ENCODE data around the gene ADCYAP1. TPM values are rescaled to one million over a fixed set of nuclear protein-coding genes. Genes with fewer than 3 reads are reported as not detected.

Gene ADCYAP1
- total RNA-seq, 1 donor from 2014 or later: not detected

- no peak for TF ChIP-seq CTCF (IDR thresholded peaks at IDR 0.05; ENCODE audit: insufficient read depth, low read length, poor library complexity, severe bottlenecking)
- Histone ChIP-seq H3K4me3 (ENCODE audit: low read depth, low read length) (no peak overlapping the region), H3K27me3 (ENCODE audit: control insufficient read depth, insufficient read depth, low read length) (peaks cover 78% of the 10 kb centered on the region), H3K36me3 (ENCODE audit: control insufficient read depth, insufficient read depth, low read length) (no peaks in the 10 kb centered on the region)
- DNase-seq (ENCODE audit: low read depth): no peak
These were observed 2.6 kb downstream of the ADCYAP1 start for GRCh38 chr18:907115-907884.

GRCh38 chr18:907885-908757, 3.5 kb downstream of the ADCYAP1 start:
- no peaks in the 10 kb centered on the region for H3K36me3 ChIP-seq (ENCODE audit: control insufficient read depth, insufficient read depth, low read length)
- H3K27me3 ChIP-seq (ENCODE audit: control insufficient read depth, insufficient read depth, low read length): peaks cover 78% of the 10 kb centered on the region
- TF ChIP-seq CTCF (IDR thresholded peaks at IDR 0.05; ENCODE audit: insufficient read depth, low read length, poor library complexity, severe bottlenecking): no peak
- H3K4me3 ChIP-seq (ENCODE audit: low read depth, low read length): no peak overlapping the region
- no peak for DNase-seq (ENCODE audit: low read depth)

- Histone ChIP-seq H3K36me3 (ENCODE audit: control insufficient read depth, insufficient read depth, low read length) (no peaks in the 10 kb centered on the region), H3K4me3 (ENCODE audit: low read depth, low read length) (no peak overlapping the region), H3K27me3 (ENCODE audit: control insufficient read depth, insufficient read depth, low read length) (peaks cover 71% of the 10 kb centered on the region)
- no peak for DNase-seq (ENCODE audit: low read depth)
- no peak for TF ChIP-seq CTCF (IDR thresholded peaks at IDR 0.05; ENCODE audit: insufficient read depth, low read length, poor library complexity, severe bottlenecking)
These were observed 4.4 kb downstream of the ADCYAP1 start for GRCh38 chr18:908758-909724.

- Histone ChIP-seq H3K27me3 (ENCODE audit: control insufficient read depth, insufficient read depth, low read length) (peaks cover 58% of the 10 kb centered on the region), H3K36me3 (ENCODE audit: control insufficient read depth, insufficient read depth, low read length) (no peaks in the 10 kb centered on the region), H3K4me3 (ENCODE audit: low read depth, low read length) (no peak overlapping the region)
- TF ChIP-seq CTCF (IDR thresholded peaks at IDR 0.05; ENCODE audit: insufficient read depth, low read length, poor library complexity, severe bottlenecking): no peak
- DNase-seq (ENCODE audit: low read depth): no peak
These were observed 5.6 kb downstream of the ADCYAP1 start for GRCh38 chr18:910247-910646.

- no peak for DNase-seq (ENCODE audit: low read depth)
- TF ChIP-seq CTCF (IDR thresholded peaks at IDR 0.05; ENCODE audit: insufficient read depth, low read length, poor library complexity, severe bottlenecking): no peak
- peaks cover 51% of the 10 kb centered on the region for H3K27me3 ChIP-seq (ENCODE audit: control insufficient read depth, insufficient read depth, low read length)
These were observed 6.4 kb downstream of the ADCYAP1 start for GRCh38 chr18:911025-911424.

More at GRCh38 chr18:911025-911424, 6.4 kb downstream of the ADCYAP1 start:
- Histone ChIP-seq H3K4me3 (ENCODE audit: low read depth, low read length) (no peak overlapping the region), H3K36me3 (ENCODE audit: control insufficient read depth, insufficient read depth, low read length) (no peaks in the 10 kb centered on the region)
